GM12878 (cell line): ENCODE data around the gene MORC1.

Experiments
- BHLHE40 ChIP-seq, 2 experiments: fragments of 450-650 bp in 1 of 2; IDR thresholded peaks; 2 replicates each; pipeline ENCODE4 v1.6.1; 2011 to 2017; ENCODE audit warnings: low read depth in 2 of 2, borderline replicate concordance in 1 of 2, improper control_type of control experiment in 1 of 2, low read length in 1 of 2, mild to moderate bottlenecking in 1 of 2
- CTCF ChIP-seq, 3 experiments: IDR thresholded peaks in 2 of 3; conservative IDR thresholded peaks in 1 of 3; 2 replicates each; pipeline ENCODE4 v1.5.1; 2011; ENCODE audit warnings: low read depth in 3 of 3, low read length in 3 of 3, mild to moderate bottlenecking in 3 of 3, control low read depth in 2 of 3, moderate library complexity in 2 of 3, inconsistent platforms in 1 of 3, mixed read lengths in 1 of 3; ENCODE audit not compliant: control insufficient read depth in 2 of 3, insufficient read depth in 1 of 3; ENCODE audit errors: extremely low read depth in 1 of 3
- ETV6 ChIP-seq, 2 experiments: fragments of 450-650 bp in 1 of 2; IDR thresholded peaks in 1 of 2; conservative IDR thresholded peaks in 1 of 2; 2 replicates each; pipeline ENCODE4 v1.6.1; 2014; ENCODE audit warnings: antibody characterized with exemption in 1 of 2, borderline replicate concordance in 1 of 2, low read depth in 1 of 2, mild to moderate bottlenecking in 1 of 2, moderate library complexity in 1 of 2

GRCh38 chr3:109116031-109116430, 1.9 kb downstream of the MORC1 start:
- no peak for TF ChIP-seq CTCF (IDR thresholded peaks at IDR 0.05 in 2 of 3, conservative IDR thresholded peaks at IDR 0.05 in 1 of 3; ENCODE audit: control insufficient read depth in 2 of 3, extremely low read depth in 1 of 3, insufficient read depth in 1 of 3, low read depth in 3 of 3, low read length in 3 of 3)
- TF ChIP-seq ETV6 (conservative IDR thresholded peaks at IDR 0.05 in 1 of 2, IDR thresholded peaks at IDR 0.05 in 1 of 2; ENCODE audit: borderline replicate concordance in 1 of 2, low read depth in 1 of 2): no peak
- TF ChIP-seq BHLHE40 (IDR thresholded peaks at IDR 0.05; ENCODE audit: borderline replicate concordance in 1 of 2, low read depth in 2 of 2, low read length in 1 of 2): no peak
